IMR-90 (cell line): Measurements from ENCODE around the gene SLC47A2. TPM values are rescaled to one million over a fixed set of nuclear protein-coding genes. Genes with fewer than 3 reads are reported as not detected.
A peak's percentile ranks its signal among the peaks of the same experiment; 100 is the strongest.

ENCODE experiments used
- ATAC-seq: fragments of 200-7000 bp; cut with Tn5 transposase; 2 replicates; pipeline ENCODE4 v1.9.1; 2020; ENCODE audit warnings: low read depth, mild to moderate bottlenecking, moderate library complexity
- BruUV-seq: library from RNA; stranded (reverse); fragments of 400-500 nt; replicated peaks from 2 replicates; lab custom pipeline; 2021; lab: Mats Ljungman, UMichigan
- CTCF ChIA-PET: fragments of 300-600 bp; formaldehyde crosslinking; extraction: SDS; loops from one replicate; lab custom pipeline; 2021; ENCODE audit warnings: antibody characterized with exemption; lab: Yijun Ruan, JAX
- POLR2A ChIA-PET: fragments of 300-600 bp; sonication (Branson Sonifier 250); formaldehyde crosslinking; loops from one replicate; lab custom pipeline; 2022; ENCODE audit warnings: antibody characterized with exemption; ENCODE audit not compliant: unreplicated experiment; lab: Charles Lee
- DNase-seq: peaks from one replicate; pipeline ENCODE4 v3.0.0; 2013
- H2AFZ ChIP-seq: replicated peaks from 2 replicates; pipeline ENCODE3; 2013; ENCODE audit warnings: low read length, mild to moderate bottlenecking; ENCODE audit not compliant: poor library complexity
- H2AK5ac ChIP-seq: 2 replicates; pipeline ENCODE4 v1.6.1; 2013; ENCODE audit warnings: low read depth, low read length, inconsistent platforms
- H2AK9ac ChIP-seq: replicated peaks from 2 replicates; pipeline ENCODE3; 2013; ENCODE audit warnings: mild to moderate bottlenecking, low read depth, low read length, moderate library complexity; ENCODE audit not compliant: poor library complexity
- H2BK120ac ChIP-seq: 2 replicates; pipeline ENCODE4 v1.6.1; 2013; ENCODE audit warnings: low read depth, low read length, inconsistent platforms
- H2BK15ac ChIP-seq: 3 replicates; pipeline ENCODE4 v1.6.1; 2013; ENCODE audit warnings: low read depth, low read length, inconsistent platforms
- H2BK20ac ChIP-seq: 2 replicates; pipeline ENCODE4 v1.6.1; 2013; ENCODE audit warnings: low read depth, mild to moderate bottlenecking, inconsistent platforms, low read length, moderate library complexity
- H2BK5ac ChIP-seq: 2 replicates; pipeline ENCODE4 v1.6.1; 2013; ENCODE audit warnings: mild to moderate bottlenecking, low read depth, low read length, inconsistent platforms; ENCODE audit not compliant: poor library complexity, severe bottlenecking
- H3K14ac ChIP-seq: replicated peaks from 2 replicates; pipeline ENCODE4 v1.6.1; 2013; ENCODE audit warnings: low read depth, low read length, inconsistent platforms
- H3K18ac ChIP-seq: 2 replicates; pipeline ENCODE4 v1.6.1; 2013; ENCODE audit warnings: low read depth, low read length, control low read depth
- H3K23ac ChIP-seq: 2 replicates; pipeline ENCODE4 v1.6.1; 2013; ENCODE audit warnings: low read depth, low read length, inconsistent platforms
- H3K27ac ChIP-seq: 2 replicates; pipeline ENCODE4 v1.5.1; 2013; ENCODE audit warnings: mild to moderate bottlenecking, control low read depth, low read length; ENCODE audit not compliant: insufficient read depth
- H3K27me3 ChIP-seq: 2 replicates; pipeline ENCODE4 v1.6.1; 2013; ENCODE audit warnings: low read length; ENCODE audit not compliant: control insufficient read depth, insufficient read depth
- H3K36me3 ChIP-seq: 2 replicates; pipeline ENCODE4 v1.6.1; 2013; ENCODE audit warnings: low read length, mixed read lengths; ENCODE audit not compliant: control insufficient read depth, insufficient read depth
- H3K4ac ChIP-seq: 2 replicates; pipeline ENCODE4 v1.6.1; 2013; ENCODE audit warnings: low read depth, low read length, inconsistent platforms
- H3K4me1 ChIP-seq: 2 replicates; pipeline ENCODE4 v1.6.1; 2013; ENCODE audit warnings: low read length, mixed read lengths; ENCODE audit not compliant: control insufficient read depth, insufficient read depth
- H3K4me2 ChIP-seq: 2 replicates; pipeline ENCODE4 v1.6.1; 2013; ENCODE audit warnings: low read depth, mild to moderate bottlenecking, control low read depth, low read length, moderate library complexity
- H3K4me3 ChIP-seq: 2 replicates; pipeline ENCODE4 v1.5.1; 2013; ENCODE audit warnings: low read depth, mild to moderate bottlenecking, control low read depth, low read length, moderate library complexity; ENCODE audit not compliant: insufficient read depth
- H3K56ac ChIP-seq: 2 replicates; pipeline ENCODE4 v1.6.1; 2013; ENCODE audit warnings: low read length, inconsistent platforms; ENCODE audit not compliant: insufficient read depth; ENCODE audit errors: extremely low read depth
- H3K79me1 ChIP-seq, 2 experiments: 2 replicates each; pipeline ENCODE4 v1.6.1; 2013; ENCODE audit warnings: low read length in 2 of 2, inconsistent platforms in 1 of 2, low read depth in 1 of 2
- H3K9ac ChIP-seq: 2 replicates; pipeline ENCODE4 v1.6.1; 2013; ENCODE audit warnings: low read depth, low read length, control low read depth
- H3K9me1 ChIP-seq: 2 replicates; pipeline ENCODE4 v1.6.1; 2013; ENCODE audit warnings: low read length, inconsistent platforms; ENCODE audit not compliant: insufficient read depth
- H3K9me3 ChIP-seq: 2 replicates; pipeline ENCODE4 v1.6.1; 2013; ENCODE audit warnings: low read length; ENCODE audit not compliant: control insufficient read depth, insufficient read depth
- H4K20me1 ChIP-seq: 2 replicates; pipeline ENCODE4 v1.6.1; 2013; ENCODE audit warnings: low read length, inconsistent platforms; ENCODE audit not compliant: insufficient read depth
- H4K5ac ChIP-seq: 2 replicates; pipeline ENCODE4 v1.6.1; 2013; ENCODE audit warnings: mild to moderate bottlenecking, low read depth, low read length, control low read depth
- H4K8ac ChIP-seq, 2 experiments: 2 replicates each; pipeline ENCODE4 v1.6.1; 2013; ENCODE audit warnings: low read depth in 2 of 2, low read length in 2 of 2, control low read depth in 1 of 2, inconsistent platforms in 1 of 2
- H4K91ac ChIP-seq: 2 replicates; pipeline ENCODE4 v1.6.1; 2013; ENCODE audit warnings: low read depth, low read length, inconsistent platforms; ENCODE audit not compliant: insufficient read depth
- BHLHE40 ChIP-seq: fragments of 150-350 bp; IDR thresholded peaks from 2 replicates; pipeline ENCODE4 v1.6.1; 2016; ENCODE audit warnings: mild to moderate bottlenecking, low read depth, low read length
- CHD1 ChIP-seq: IDR thresholded peaks from 2 replicates; pipeline ENCODE4 v1.6.1; 2012; ENCODE audit warnings: low read depth, low read length, improper control_type of control experiment
- CTCF ChIP-seq: conservative IDR thresholded peaks from 2 replicates; pipeline ENCODE4 v1.5.1; 2012; ENCODE audit warnings: mild to moderate bottlenecking, low read depth, low read length, improper control_type of control experiment
- FOS ChIP-seq: fragments of 150-350 bp; IDR thresholded peaks from 2 replicates; pipeline ENCODE4 v1.6.1; 2016; ENCODE audit warnings: low read depth, low read length
- MXI1 ChIP-seq: IDR thresholded peaks from 2 replicates; pipeline ENCODE4 v1.6.1; 2012; ENCODE audit warnings: low read depth, mild to moderate bottlenecking, low read length, moderate library complexity, borderline replicate concordance
- RAD21 ChIP-seq: IDR thresholded peaks from 2 replicates; pipeline ENCODE4 v1.6.1; 2012; ENCODE audit warnings: low read length, improper control_type of control experiment
- SMC3 ChIP-seq: fragments of 150-350 bp; IDR thresholded peaks from 2 replicates; pipeline ENCODE4 v1.6.1; 2016; ENCODE audit warnings: low read depth, mild to moderate bottlenecking, antibody characterized with exemption, low read length, moderate library complexity
- WGBS, 2 experiments: methylation state at CpG; one replicate each; pipeline versions ENCODE4 v1.1.5 to v1.1.7; 2013; ENCODE audit warnings: missing lambda C conversion rate in 2 of 2; ENCODE audit not compliant: insufficient read length in 1 of 2; ENCODE audit errors: extremely low coverage in 2 of 2; 5-methylcytosine and 5-hydroxymethylcytosine counted together
- dilution Hi-C: fragments of 300-500 bp; cut with HindIII; formaldehyde crosslinking; loops from one replicate; pipeline ENCODE4 v1.14.3; 2018; ENCODE audit warnings: low sequenced_read_pairs; ENCODE audit not compliant: unreplicated experiment
- in situ Hi-C: fragments of 300-500 bp; cut with MboI; formaldehyde crosslinking; loops from 3 replicates; pipeline ENCODE4 v1.14.3; 2019; ENCODE audit warnings: low sequenced_read_pairs, inconsistent platforms, mixed read lengths
- intact Hi-C: fragments of 100-400 bp; cut with micrococcal nuclease; formaldehyde crosslinking; loops from 2 replicates; pipeline ENCODE4 v1.10.0; 2022
- polyA plus RNA-seq, 3 experiments: library from polyadenylated mRNA; depleted of rRNA; stranded (reverse); fragments of >200 nt; gene quantifications; 2 replicates each; pipeline ENCODE4 v1.2.3, GENCODE V29; 2012; ENCODE audit warnings: low replicate concordance in 1 of 3
- total RNA-seq: library from RNA; depleted of rRNA; stranded (reverse); fragments of >200 nt; gene quantifications from 2 replicates; pipeline ENCODE4 v1.2.3, GENCODE V29; 2012

Gene SLC47A2
- total and polyA plus RNA-seq, 2 of the 4 experiments (the other 2 are of a cell fraction), result not detected

- H3K9me1 ChIP-seq, result no peaks in the 10 kb centered on the region
- no peak overlapping the region for H4K8ac ChIP-seq
- H3K27me3 ChIP-seq, result peaks cover 2% of the 10 kb centered on the region; the same call in 1 of the 2 replicates
- no peak overlapping the region for H3K4me3 ChIP-seq
- CTCF ChIA-PET, result interaction anchor here (0.9 to 1.1 kb wide), 2 partner anchors 12 to 159 kb away, joined by 3 read pairs; no protein-coding TSS in a partner anchor
- H4K5ac ChIP-seq, result no peak overlapping the region
- no peak overlapping the region for H3K4ac ChIP-seq
- no peaks in the 10 kb centered on the region for H4K20me1 ChIP-seq
- no peaks in the 10 kb centered on the region for H3K36me3 ChIP-seq
- H3K27ac ChIP-seq, result no peak overlapping the region
- TF ChIP-seq RAD21 (peak; percentile 37), CHD1 (no peak), FOS (no peak), MXI1 (no peak), CTCF (peak; percentile 37), SMC3 (peak; percentile 44; the same call in 1 of the 2 replicates), BHLHE40 (no peak)
- no peaks in the 10 kb centered on the region for H3K9me3 ChIP-seq
- dilution Hi-C loops (no loop called here), intact Hi-C loops (loop anchor here (5.0 kb wide), 1 partner anchor 310 kb away; the partner anchor contains the start of gene B9D1), in situ Hi-C loops (no loop called here)
- BruUV-seq, result no TSS peak
- H2BK15ac ChIP-seq, result no peak overlapping the region
- WGBS, 2 experiments, result 45% methylated on average over 1 of the region's 5 CpGs; no CpG with 5 or more reads in 1 of the 2 experiments
- H2BK5ac ChIP-seq, result no peak overlapping the region
- H3K79me1 ChIP-seq, result no peaks in the 10 kb centered on the region
- H3K4me2 ChIP-seq, result no peak overlapping the region
- no peak overlapping the region for H3K56ac ChIP-seq
- no peak overlapping the region for H3K23ac ChIP-seq
- no peak overlapping the region for H4K91ac ChIP-seq
- no peak overlapping the region for H2BK120ac ChIP-seq
- no peak overlapping the region for H2AFZ ChIP-seq
- H2AK9ac ChIP-seq, result no peak overlapping the region
- H3K4me1 ChIP-seq, result no peaks in the 10 kb centered on the region
- H2BK20ac ChIP-seq, result no peak overlapping the region
- no peak; the same call in 1 of the 2 replicates for ATAC-seq
- POLR2A ChIA-PET, result no interaction called here
- peak; percentile 8 for DNase-seq
- no peak overlapping the region for H2AK5ac ChIP-seq
- no peak overlapping the region for H3K18ac ChIP-seq
- H3K9ac ChIP-seq, result no peak overlapping the region
- no peak overlapping the region for H3K14ac ChIP-seq
Observed at GRCh38 chr17:19672009-19672750, 44.2 kb downstream of the SLC47A2 start.
